ENCODE measurements around the gene OXLD1. TPM values are rescaled to one million over a fixed set of nuclear protein-coding genes. Genes with fewer than 3 reads are reported as not detected.

OXLD1 gene
- total and polyA plus RNA-seq, 12 donors, result 3.7 to 166 (median 51.5) TPM

- H3K9me3 ChIP-seq (replicated peaks in 1 of 3), result no peaks in the 10 kb centered on the region
- no peaks in the 10 kb centered on the region for H3K27me3 ChIP-seq
- no peak within 1 kb of the TSS for H3K27ac ChIP-seq
- no peak for DNase-seq
- H3K4me3 ChIP-seq, result no peak within 1 kb of the TSS
- H3K36me3 ChIP-seq (replicated peaks in 1 of 2), result no peaks in the 10 kb centered on the region
- 84 to 91% (median 85%) methylated on average over 8 to 15 of the region's 15 CpGs for WGBS, 4 donors
- H3K4me1 ChIP-seq (replicated peaks in 1 of 2), result no peaks in the 10 kb centered on the region
- intact Hi-C loops (cut with DNase I), result no loop called here
- TF ChIP-seq POLR2A (IDR thresholded peaks at IDR 0.05), result no peak
- TF ChIP-seq, protein P1, sequence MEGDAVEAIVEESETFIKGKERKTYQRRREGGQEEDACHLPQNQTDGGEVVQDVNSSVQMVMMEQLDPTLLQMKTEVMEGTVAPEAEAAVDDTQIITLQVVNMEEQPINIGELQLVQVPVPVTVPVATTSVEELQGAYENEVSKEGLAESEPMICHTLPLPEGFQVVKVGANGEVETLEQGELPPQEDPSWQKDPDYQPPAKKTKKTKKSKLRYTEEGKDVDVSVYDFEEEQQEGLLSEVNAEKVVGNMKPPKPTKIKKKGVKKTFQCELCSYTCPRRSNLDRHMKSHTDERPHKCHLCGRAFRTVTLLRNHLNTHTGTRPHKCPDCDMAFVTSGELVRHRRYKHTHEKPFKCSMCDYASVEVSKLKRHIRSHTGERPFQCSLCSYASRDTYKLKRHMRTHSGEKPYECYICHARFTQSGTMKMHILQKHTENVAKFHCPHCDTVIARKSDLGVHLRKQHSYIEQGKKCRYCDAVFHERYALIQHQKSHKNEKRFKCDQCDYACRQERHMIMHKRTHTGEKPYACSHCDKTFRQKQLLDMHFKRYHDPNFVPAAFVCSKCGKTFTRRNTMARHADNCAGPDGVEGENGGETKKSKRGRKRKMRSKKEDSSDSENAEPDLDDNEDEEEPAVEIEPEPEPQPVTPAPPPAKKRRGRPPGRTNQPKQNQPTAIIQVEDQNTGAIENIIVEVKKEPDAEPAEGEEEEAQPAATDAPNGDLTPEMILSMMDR (IDR thresholded peaks at IDR 0.05), result no peak
These were observed 10.2 kb downstream of the OXLD1 start, which contains the start of gene PDE6G for GRCh38 chr17:81656118-81656743. Gene PDE6G, minus strand, starts transcription at chr17:81656542. Its CDS starts 3,237 bp downstream, at chr17:81653305.

GRCh38 chr17:81655378-81656117, 10.9 kb downstream of the OXLD1 start:
- Histone ChIP-seq H3K27ac (no peak overlapping the region), H3K4me1 (replicated peaks in 1 of 2) (no peaks in the 10 kb centered on the region), H3K36me3 (replicated peaks in 1 of 2) (no peaks in the 10 kb centered on the region), H3K27me3 (no peaks in the 10 kb centered on the region), H3K9me3 (replicated peaks in 1 of 3) (no peaks in the 10 kb centered on the region), H3K4me3 (no peak overlapping the region)
- intact Hi-C loops (cut with DNase I), result no loop called here
- no peak for DNase-seq
- 50 to 90% (median 79%) methylated on average over 4 to 18 of the region's 18 CpGs for WGBS, 4 donors
- no peak for TF ChIP-seq POLR2A (IDR thresholded peaks at IDR 0.05)
- TF ChIP-seq, protein P1 (IDR thresholded peaks at IDR 0.05), result no peak

- no peaks in the 10 kb centered on the region for H3K4me1 ChIP-seq (replicated peaks in 1 of 2)
- 40 to 55% (median 48%) methylated on average over 8 to 27 of the region's 27 CpGs for WGBS, 4 donors
- no peaks in the 10 kb centered on the region for H3K36me3 ChIP-seq (replicated peaks in 1 of 2)
- no peaks in the 10 kb centered on the region for H3K9me3 ChIP-seq (replicated peaks in 1 of 3)
- peaks cover 22% of the 10 kb centered on the region for H3K27me3 ChIP-seq
- intact Hi-C loops (cut with DNase I), result no loop called here
- H3K27ac ChIP-seq, result no peak overlapping the region
- TF ChIP-seq, protein P1 (IDR thresholded peaks at IDR 0.05), result no peak
- no peak for TF ChIP-seq POLR2A (IDR thresholded peaks at IDR 0.05)
- DNase-seq, result no peak
- no peak overlapping the region for H3K4me3 ChIP-seq
These were observed 13.3 kb downstream of the OXLD1 start for GRCh38 chr17:81652906-81653771.

DNA sequence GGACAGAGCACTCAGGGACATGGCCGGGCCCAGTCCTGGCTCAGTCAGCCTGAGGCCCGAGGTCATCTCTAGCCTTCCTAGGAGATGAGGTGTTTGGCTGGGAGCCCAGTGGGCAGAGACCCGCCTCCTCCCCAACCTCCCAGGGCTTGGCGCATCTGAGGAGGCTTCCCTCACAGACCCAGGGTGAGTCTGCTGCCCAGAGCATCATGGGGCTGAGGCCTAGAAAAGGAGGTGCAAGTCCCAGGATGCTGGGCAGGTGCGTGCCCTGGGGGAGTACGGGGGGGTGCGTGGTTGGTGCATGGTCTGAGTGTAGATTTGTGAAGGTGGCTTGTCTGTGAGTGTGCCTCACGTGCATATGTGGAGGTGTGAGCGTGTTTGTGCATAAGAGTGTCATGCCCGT, 14.7 kb downstream of the OXLD1 start:
- no peak overlapping the region for H3K4me3 ChIP-seq
- peaks cover 30% of the 10 kb centered on the region for H3K27me3 ChIP-seq
- intact Hi-C loops (cut with DNase I), result no loop called here
- no peaks in the 10 kb centered on the region for H3K36me3 ChIP-seq (replicated peaks in 1 of 2)
- no peaks in the 10 kb centered on the region for H3K4me1 ChIP-seq (replicated peaks in 1 of 2)
- 47 to 90% (median 52%) methylated on average over 6 to 10 of the region's 10 CpGs for WGBS, 4 donors
- H3K27ac ChIP-seq, result peak overlapping the region in 1 of 5 donors; percentile 83
- peak; percentile 87 to 96 (median 95) for DNase-seq
- peak in 1 of 2 donors; percentile 30 for TF ChIP-seq POLR2A (IDR thresholded peaks at IDR 0.05)
- TF ChIP-seq, protein P1 (IDR thresholded peaks at IDR 0.05), result no peak
- H3K9me3 ChIP-seq (replicated peaks in 1 of 3), result no peaks in the 10 kb centered on the region

All from adrenal gland (tissue), 12 donors.